Measurements from ENCODE around the gene NEIL1.
"Not testable (repeated sequence)": the region's sequence is repeated elsewhere in the genome, so short reads cannot be mapped to it uniquely, and the experiment has no call there.

NEIL1 gene

GRCh38 chr15:75346796-75347221, at the start of gene NEIL1:
NEIL1 (plus strand) TSS chr15:75347039; CDS start chr15:75348906, 1,867 bp downstream.
- no peak for DNase-seq (ENCODE audit: low read depth in 2 of 2)

DNA sequence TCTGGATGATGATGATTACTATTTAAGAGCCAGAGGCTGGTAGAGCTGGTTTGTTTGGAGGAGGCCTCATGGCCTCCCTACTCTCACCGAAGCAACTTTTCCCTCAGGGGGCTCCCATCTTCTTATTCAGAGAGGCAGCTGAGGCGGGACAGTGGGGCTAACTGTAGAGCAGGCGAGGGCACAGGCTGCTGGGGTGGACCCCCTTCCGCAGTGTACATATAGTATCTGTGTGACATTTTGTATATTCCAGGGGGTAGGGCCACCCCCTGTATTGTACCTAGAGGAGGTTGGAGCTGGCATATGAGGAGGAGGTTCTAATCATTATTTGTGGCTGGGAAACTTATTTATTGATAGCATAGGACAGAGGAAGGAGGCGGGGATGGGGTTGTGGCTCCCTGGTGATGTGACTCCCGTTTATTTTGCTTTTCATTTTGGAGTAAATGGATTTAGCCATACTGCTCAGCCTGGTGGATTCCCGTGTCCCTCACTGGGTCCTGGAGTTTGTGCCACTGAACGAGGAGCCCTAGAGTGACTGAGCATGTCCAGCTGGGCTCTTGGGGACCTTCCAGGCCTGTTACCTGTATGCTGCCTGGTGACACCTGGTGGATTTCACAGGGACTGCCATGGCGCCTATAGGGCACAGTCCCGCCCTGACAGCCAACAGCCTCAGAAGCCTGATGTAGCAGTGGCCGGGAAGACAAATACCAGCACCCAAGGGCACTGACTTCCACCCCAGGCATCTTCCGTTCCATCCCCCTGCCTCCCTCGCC, 48.1 kb upstream of the NEIL1 start:
- DNase-seq (ENCODE audit: low read depth in 2 of 2): not testable (repeated sequence)

GRCh38 chr15:75299311-75299688, 47.5 kb upstream of the NEIL1 start:
- peak; percentile 44 to 60 for DNase-seq (ENCODE audit: low read depth in 2 of 2)

DNA sequence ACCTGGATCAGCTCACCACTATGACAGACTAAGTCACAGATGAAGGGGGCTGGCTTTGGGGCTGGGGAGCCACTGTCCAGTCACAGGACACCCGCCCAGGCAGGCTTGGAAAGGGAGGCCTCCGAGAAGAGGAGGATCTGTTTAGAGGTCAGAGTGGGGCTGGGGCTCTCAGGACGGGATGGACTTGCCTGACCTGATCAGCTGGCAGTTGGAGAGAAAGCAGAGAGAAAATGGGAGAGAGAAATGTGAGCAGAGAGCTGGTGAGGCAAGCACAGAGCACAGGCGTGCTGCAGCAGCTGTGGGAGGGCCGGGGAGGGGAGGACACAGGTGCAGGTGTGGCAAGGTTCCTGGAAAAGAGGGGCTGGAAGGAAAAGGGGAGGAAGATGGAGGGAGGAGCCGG, 46.8 kb upstream of the NEIL1 start:
- DNase-seq (ENCODE audit: low read depth in 2 of 2): not testable (repeated sequence)

DNA sequence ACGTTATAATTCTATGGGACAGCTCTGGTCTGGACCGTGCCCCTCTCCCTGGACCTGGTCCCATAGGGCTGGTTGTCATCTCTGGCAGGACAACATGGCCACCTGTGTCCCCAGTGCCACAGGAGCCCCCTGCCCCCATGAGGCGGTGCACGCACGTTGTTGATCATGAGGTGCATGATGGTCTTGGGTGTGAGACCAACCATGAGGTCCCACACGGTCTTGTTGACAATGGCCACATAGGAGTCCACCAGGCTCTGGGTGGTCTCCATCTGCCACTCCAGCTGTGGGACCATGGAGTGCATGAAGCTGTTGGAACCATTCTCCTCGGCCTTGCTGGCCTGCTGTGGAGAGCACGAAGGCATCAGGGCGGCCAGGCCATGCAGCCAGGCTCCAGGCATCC, 44.5 kb upstream of the NEIL1 start:
- no peak for DNase-seq (ENCODE audit: low read depth in 2 of 2)

DNA sequence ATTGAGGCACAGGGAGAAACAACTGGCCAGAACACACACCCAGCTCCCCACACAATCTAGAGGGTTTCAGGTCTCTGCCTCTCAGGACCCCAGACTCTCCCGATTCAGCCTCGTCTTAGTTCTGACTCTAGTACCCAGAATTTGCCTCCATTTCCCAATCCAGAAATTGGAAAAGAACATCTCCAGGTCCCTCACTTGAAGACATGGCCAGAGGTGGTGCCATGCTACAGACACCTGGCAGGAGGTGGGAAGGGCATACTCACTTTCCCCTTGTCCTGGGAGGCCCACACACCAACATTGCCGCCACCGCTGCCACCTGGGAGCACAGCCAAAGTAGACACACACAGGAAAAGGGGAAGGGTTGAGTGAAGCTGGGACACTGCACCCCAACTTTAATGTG, 44.1 kb upstream of the NEIL1 start:
- not testable (repeated sequence) for DNase-seq (ENCODE audit: low read depth in 2 of 2)

- no peak for DNase-seq (ENCODE audit: low read depth in 2 of 2)
Observed at GRCh38 chr15:75306188-75306587, 40.7 kb upstream of the NEIL1 start.

- no peak for DNase-seq (ENCODE audit: low read depth in 2 of 2)
Observed at GRCh38 chr15:75307778-75308390, 39.0 kb upstream of the NEIL1 start.

- DNase-seq (ENCODE audit: low read depth in 2 of 2): no peak
Observed at GRCh38 chr15:75309711-75310110, 37.1 kb upstream of the NEIL1 start.

DNA sequence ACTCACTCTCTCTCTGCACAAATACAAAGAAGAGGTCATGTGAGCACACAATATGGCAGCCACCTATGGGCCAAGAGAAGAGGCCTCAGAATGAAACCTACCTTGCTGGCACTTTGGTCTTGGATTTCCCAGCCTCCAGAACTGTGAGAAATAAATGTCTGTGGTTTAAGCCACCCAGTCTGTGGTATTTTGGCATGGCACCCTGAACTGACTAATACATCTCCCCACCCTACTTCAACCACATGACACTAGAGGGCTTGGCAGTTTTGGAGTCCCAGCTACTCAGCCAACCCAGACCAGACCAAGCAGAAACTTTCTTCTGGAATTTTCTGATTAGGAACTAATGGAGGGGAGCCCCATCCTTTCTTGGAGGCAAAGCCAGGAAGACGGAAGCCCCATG, 34.3 kb upstream of the NEIL1 start:
- not testable (repeated sequence) for DNase-seq (ENCODE audit: low read depth in 2 of 2)

DNA sequence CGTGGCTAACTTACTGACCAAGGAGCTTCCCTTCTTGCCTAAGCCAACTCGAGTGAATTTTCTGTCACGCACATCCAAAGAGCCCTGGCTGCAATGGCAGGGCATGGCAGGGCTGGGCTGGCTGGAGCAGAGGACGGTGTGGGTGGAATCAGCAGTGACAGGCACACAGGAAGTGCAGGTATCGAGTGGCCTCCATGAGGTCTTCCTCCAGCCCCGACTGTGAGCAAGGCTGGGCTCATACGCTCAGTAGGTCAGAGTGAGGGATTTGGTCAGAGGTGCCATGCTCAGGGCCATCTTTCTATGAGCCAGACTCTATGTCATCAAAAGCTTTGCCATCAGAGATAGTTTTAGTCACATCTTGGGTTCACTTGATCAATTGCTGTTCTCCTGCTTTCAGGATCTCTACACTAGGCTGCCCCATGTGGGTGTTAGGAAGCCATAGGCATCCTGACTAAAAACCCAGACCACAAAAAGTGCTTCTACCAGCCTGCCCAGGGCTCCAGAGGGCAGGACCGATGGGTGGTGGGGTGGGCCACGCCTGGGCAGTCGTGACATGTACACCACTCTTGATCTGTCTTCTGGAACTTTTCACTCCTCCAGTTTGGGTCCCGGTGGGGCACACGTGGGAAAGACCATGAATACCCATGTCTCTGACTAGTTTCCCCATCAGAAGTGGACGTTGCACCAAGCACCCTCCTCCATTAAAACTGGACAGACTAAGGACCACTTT, 33.6 kb upstream of the NEIL1 start:
- DNase-seq (ENCODE audit: low read depth in 2 of 2): no peak

DNA sequence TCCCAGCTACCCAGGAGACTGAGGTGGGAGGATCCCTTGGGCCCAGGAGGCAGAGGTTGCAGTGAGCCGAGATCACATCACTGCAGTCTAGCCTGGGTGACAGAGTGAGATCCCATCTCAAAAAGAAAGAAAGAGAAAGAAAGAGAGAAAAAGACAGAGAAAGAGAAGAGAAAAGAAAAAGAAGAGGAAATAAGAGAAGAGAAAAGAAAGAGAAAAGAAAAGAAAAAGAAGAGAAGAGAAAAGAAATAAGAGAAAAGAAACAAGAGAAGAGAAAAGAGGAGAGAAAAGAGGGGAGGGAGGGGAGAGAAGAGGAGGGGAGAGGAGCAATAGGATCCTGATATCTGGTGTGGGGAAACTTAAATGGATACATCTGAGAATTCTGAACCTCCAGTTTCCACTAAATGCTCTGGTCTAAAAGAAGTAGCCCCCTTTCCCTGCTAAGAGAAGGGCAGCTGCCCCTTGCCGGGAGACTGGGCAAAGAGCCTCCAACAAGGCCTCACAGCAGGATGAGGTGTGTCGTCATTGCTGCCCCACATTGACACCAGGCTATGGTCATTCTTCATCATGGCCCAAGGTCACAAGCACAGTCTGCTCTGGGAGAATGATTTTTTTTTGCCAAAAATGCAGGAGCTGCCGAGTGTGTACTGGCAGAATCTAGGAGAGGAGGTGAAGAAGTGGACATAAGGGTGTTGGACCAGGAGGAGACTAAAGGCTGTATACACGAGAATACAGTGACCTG, 32.1 kb upstream of the NEIL1 start:
- no peak for DNase-seq (ENCODE audit: low read depth in 2 of 2)

GRCh38 chr15:75319231-75319897, 27.5 kb upstream of the NEIL1 start:
- not testable (repeated sequence) for DNase-seq (ENCODE audit: low read depth in 2 of 2)

DNA sequence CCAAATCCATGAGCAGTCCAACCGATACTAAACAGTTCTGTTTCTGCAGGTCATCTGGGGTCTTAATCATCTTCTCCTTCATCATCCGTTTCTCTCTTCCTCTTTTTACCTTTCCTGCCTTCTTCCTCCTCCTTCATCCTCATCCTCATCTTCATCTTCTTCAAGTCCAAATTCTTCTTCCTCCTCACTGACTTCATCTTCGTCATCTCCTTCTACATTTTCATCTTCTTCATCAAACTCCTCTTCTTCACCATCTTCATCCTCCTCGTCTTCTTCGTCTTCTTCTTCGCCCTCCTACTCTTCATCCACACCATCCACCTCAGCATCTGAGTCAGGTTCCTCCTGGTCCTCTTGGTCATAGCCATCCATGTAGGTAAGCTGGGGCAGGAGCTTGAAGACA, 25.1 kb upstream of the NEIL1 start:
- no peak for DNase-seq (ENCODE audit: low read depth in 2 of 2)

- no peak for DNase-seq (ENCODE audit: low read depth in 2 of 2)
Observed at GRCh38 chr15:75325922-75326321, 20.9 kb upstream of the NEIL1 start.

DNA sequence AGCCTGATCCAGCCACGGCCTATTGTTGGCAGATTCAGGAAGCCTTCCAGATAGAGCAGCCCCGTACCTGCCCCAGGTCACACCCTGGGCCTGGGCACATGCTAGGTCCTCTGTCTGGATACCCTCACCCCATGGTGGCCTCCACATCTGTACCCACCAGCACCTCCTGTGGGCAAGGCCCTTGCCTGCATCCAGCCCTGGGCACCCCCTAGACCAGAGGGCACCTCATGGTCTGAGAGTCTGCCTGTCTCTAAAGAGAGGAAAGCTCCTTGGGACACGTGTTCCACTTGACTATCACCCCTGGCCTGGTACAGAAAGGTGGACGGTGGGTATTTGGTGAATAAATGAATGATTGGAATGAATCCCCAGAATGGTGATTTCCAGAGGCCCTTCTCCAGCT, 19.8 kb upstream of the NEIL1 start:
- DNase-seq (ENCODE audit: low read depth in 2 of 2): no peak

GRCh38 chr15:75327491-75327890, 19.3 kb upstream of the NEIL1 start:
- DNase-seq (ENCODE audit: low read depth in 2 of 2): no peak

- no peak for DNase-seq (ENCODE audit: low read depth in 2 of 2)
Observed at GRCh38 chr15:75328493-75329314, 18.1 kb upstream of the NEIL1 start.

DNA sequence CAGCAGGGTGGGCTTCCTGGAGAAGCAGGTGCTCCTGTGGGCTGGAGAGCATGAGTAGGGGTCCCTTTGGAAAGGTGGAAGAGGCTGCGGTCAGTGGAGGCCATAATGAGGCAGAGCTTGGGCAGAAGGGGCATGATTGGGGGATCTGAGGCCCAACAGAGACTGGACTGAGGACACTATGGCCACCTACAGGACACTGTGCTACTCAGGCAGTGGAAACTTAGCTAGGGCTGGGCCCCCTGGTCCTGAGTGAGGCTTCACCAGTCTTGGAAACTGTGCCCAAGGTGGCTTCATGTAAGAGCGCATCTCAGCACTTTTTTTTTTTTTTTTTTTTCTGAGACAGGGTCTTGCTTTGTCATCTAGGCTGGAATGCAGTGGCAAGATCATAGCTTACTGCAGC, 17.3 kb upstream of the NEIL1 start:
- DNase-seq (ENCODE audit: low read depth in 2 of 2): no peak

DNA sequence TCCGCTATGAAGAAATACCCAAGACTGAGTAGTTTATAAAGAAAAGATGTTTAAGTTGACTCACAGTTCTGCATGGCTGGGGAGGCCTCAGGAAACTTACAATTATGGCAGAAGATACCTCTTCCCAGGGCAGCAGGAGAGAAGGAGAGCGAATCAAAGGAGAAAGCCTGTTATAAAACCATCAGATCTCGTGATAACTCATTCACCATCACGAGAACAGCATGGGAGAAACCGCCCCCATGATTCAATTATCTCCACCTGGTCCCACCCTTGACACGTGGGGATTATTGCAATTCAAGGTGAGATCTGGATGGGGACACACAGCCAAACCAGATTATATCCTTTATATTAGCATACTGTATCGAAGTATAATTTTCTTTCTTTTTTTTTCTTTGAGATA, 14.7 kb upstream of the NEIL1 start:
- not testable (repeated sequence) for DNase-seq (ENCODE audit: low read depth in 2 of 2)

Data from activated CD4-positive, alpha-beta T cell treated with anti-CD3 and anti-CD28 coated beads for 24 hours (primary cell).